T-cell (primary cell): ENCODE results near the gene SORBS1. TPM values are rescaled to one million over a fixed set of nuclear protein-coding genes. Genes with fewer than 3 reads are reported as not detected.

Source experiments
- ATAC-seq, 4 experiments: fragments of 200-7000 bp in 3 of 4; fragments of 150-1000 bp in 1 of 4; cut with Tn5 transposase; replicated peaks in 1 of 4; 1 replicate in 3 of 4; 2 replicates in 1 of 4; pipeline ENCODE4 v1.10.0; 2021; ENCODE audit warnings: moderate library complexity in 3 of 4, mild to moderate bottlenecking in 2 of 4, moderate number of reproducible peaks in 1 of 4
- CTCF ChIA-PET, 2 donors: fragments of 300-600 bp; sonication (Branson Sonifier 250); formaldehyde crosslinking; loops; one replicate each; lab custom pipeline; 2022; ENCODE audit warnings: antibody characterized with exemption in 2 of 2; lab: Charles Lee
- POLR2A ChIA-PET, 2 donors: fragments of 300-600 bp; sonication (Branson Sonifier 250); formaldehyde crosslinking; loops; one replicate each; lab custom pipeline; 2022; ENCODE audit warnings: antibody characterized with exemption in 2 of 2; lab: Charles Lee
- DNase-seq, 35 experiments: peaks; one replicate each; pipeline versions ENCODE4 v3.0.0 to v3.0.0-alpha.2; 2013 to 2023
- H3K27ac ChIP-seq: one replicate; pipeline ENCODE4 v1.5.1; 2013; ENCODE audit warnings: low read length
- H3K27me3 ChIP-seq, 2 experiments: replicated peaks in 1 of 2; 1 replicate in 1 of 2; 2 replicates in 1 of 2; pipeline versions ENCODE4 v1.6.1 to v1.7.0; 2013; ENCODE audit warnings: low read length in 1 of 2, mixed read lengths in 1 of 2; ENCODE audit not compliant: control insufficient read depth in 2 of 2, insufficient read depth in 2 of 2; ENCODE audit errors: extremely low read depth in 1 of 2
- H3K36me3 ChIP-seq, 2 donors: 1 replicate in 1 of 2; 2 replicates in 1 of 2; pipeline versions ENCODE4 v1.6.1 to v1.7.0; 2013; ENCODE audit warnings: low read length in 1 of 2; ENCODE audit not compliant: control insufficient read depth in 2 of 2, insufficient read depth in 1 of 2; ENCODE audit errors: extremely low read depth in 1 of 2
- H3K4me1 ChIP-seq, 2 experiments: 1 replicate in 1 of 2; 2 replicates in 1 of 2; pipeline versions ENCODE4 v1.6.1 to v1.7.0; 2013; ENCODE audit warnings: low read length in 2 of 2, mixed read lengths in 1 of 2; ENCODE audit not compliant: insufficient read depth in 2 of 2, control insufficient read depth in 1 of 2; ENCODE audit errors: extremely low read depth in 1 of 2
- H3K4me3 ChIP-seq, 2 donors: 1 replicate in 1 of 2; 2 replicates in 1 of 2; pipeline versions ENCODE4 v1.5.1 to v1.7.0; 2013; ENCODE audit warnings: mild to moderate bottlenecking in 2 of 2, low read length in 1 of 2, moderate library complexity in 1 of 2; ENCODE audit not compliant: control insufficient read depth in 1 of 2; ENCODE audit errors: extremely low read depth in 1 of 2
- H3K9me3 ChIP-seq: 2 replicates; pipeline ENCODE4 v1.7.0; 2013
- H3K27ac Mint-ChIP-seq, 2 donors: one replicate each; pipeline ENCODE4 v1.8.0; 2020 to 2021; ENCODE audit warnings: mild to moderate bottlenecking in 2 of 2, mixed read lengths in 2 of 2
- H3K27me3 Mint-ChIP-seq, 2 donors: one replicate each; pipeline ENCODE4 v1.8.0; 2021 to 2022; ENCODE audit warnings: mixed read lengths in 2 of 2
- H3K36me3 Mint-ChIP-seq: one replicate; pipeline ENCODE4 v1.8.0; 2021; ENCODE audit warnings: mixed read lengths
- H3K4me1 Mint-ChIP-seq, 3 donors: one replicate each; pipeline ENCODE4 v1.8.0; 2020 to 2022; ENCODE audit warnings: mixed read lengths in 3 of 3, mild to moderate bottlenecking in 1 of 3
- H3K4me3 Mint-ChIP-seq, 3 donors: one replicate each; pipeline ENCODE4 v1.8.0; 2020 to 2022; ENCODE audit warnings: mild to moderate bottlenecking in 3 of 3, mixed read lengths in 3 of 3, moderate library complexity in 3 of 3
- H3K9me3 Mint-ChIP-seq, 3 donors: one replicate each; pipeline ENCODE4 v1.8.0; 2020 to 2022; ENCODE audit warnings: mixed read lengths in 3 of 3
- WGBS: methylation state at CpG from one replicate; pipeline ENCODE4 v1.1.5; 2013; ENCODE audit warnings: missing lambda C conversion rate; ENCODE audit not compliant: insufficient coverage; 5-methylcytosine and 5-hydroxymethylcytosine counted together
- total RNA-seq, 35 experiments: library from RNA in 6 of 35; stranded (reverse) in 6 of 35; fragments of 120-200 nt in 1 of 35; gene quantifications; one replicate each; pipeline versions ENCODE4 v1.2.1 to v1.2.4 and lab custom pipeline; 2013 to 2026

The SORBS1 gene
- total RNA-seq, 5 donors from 2014 or later (not counting 1 experiment from before 2014, with no cell fraction given): 0.98 to 2.4 (median 1.8) TPM

GRCh38 chr10:95526044-95526443 lies 35.1 kb downstream of the SORBS1 start:
- H3K9me3 ChIP-seq: no peaks in the 10 kb centered on the region
- no peak for DNase-seq
- WGBS: 98% methylated on average over 5 of the region's 7 CpGs
- CTCF ChIA-PET: no interaction called here
- no peak overlapping the region for H3K4me3 Mint-ChIP-seq
- no peaks in the 10 kb centered on the region for H3K9me3 Mint-ChIP-seq
- H3K27me3 Mint-ChIP-seq: peaks cover 1 to 9% of the 10 kb centered on the region in 2 donors
- no peak for ATAC-seq
- H3K4me3 ChIP-seq: no peak overlapping the region
- peaks cover 0 to 3% of the 10 kb centered on the region in 2 experiments for H3K27me3 ChIP-seq
- H3K27ac ChIP-seq: no peak overlapping the region
- H3K27ac Mint-ChIP-seq: no peak overlapping the region
- no peaks in the 10 kb centered on the region for H3K36me3 Mint-ChIP-seq
- POLR2A ChIA-PET: no interaction called here
- no peaks in the 10 kb centered on the region for H3K4me1 Mint-ChIP-seq
- no peaks in the 10 kb centered on the region for H3K4me1 ChIP-seq
- H3K36me3 ChIP-seq: no peaks in the 10 kb centered on the region

GRCh38 chr10:95525033-95525418 lies 36.1 kb downstream of the SORBS1 start:
- ChIA-PET POLR2A (no interaction called here), CTCF (no interaction called here)
- H3K36me3 Mint-ChIP-seq: no peaks in the 10 kb centered on the region
- H3K9me3 Mint-ChIP-seq: no peaks in the 10 kb centered on the region
- H3K9me3 ChIP-seq: no peaks in the 10 kb centered on the region
- no peak overlapping the region for H3K27ac Mint-ChIP-seq
- WGBS: 63% methylated on average over 4 of the region's 4 CpGs
- H3K27me3 ChIP-seq: no peaks in the 10 kb centered on the region
- no peak overlapping the region for H3K4me3 ChIP-seq
- no peaks in the 10 kb centered on the region for H3K4me1 Mint-ChIP-seq
- ATAC-seq (no peak), DNase-seq (no peak)
- H3K4me3 Mint-ChIP-seq: no peak overlapping the region
- H3K27me3 Mint-ChIP-seq: peaks cover 1 to 9% of the 10 kb centered on the region in 2 donors
- no peaks in the 10 kb centered on the region for H3K4me1 ChIP-seq
- no peak overlapping the region for H3K27ac ChIP-seq
- no peaks in the 10 kb centered on the region for H3K36me3 ChIP-seq

GRCh38 chr10:95524358-95525032 lies 36.7 kb downstream of the SORBS1 start:
- Histone ChIP-seq H3K4me1 (no peaks in the 10 kb centered on the region), H3K27ac (no peak overlapping the region), H3K27me3 (no peaks in the 10 kb centered on the region), H3K9me3 (no peaks in the 10 kb centered on the region), H3K36me3 (no peaks in the 10 kb centered on the region), H3K4me3 (no peak overlapping the region)
- ChIA-PET POLR2A (no interaction called here), CTCF (no interaction called here)
- Mint-ChIP-seq H3K27me3 (peaks cover 1 to 11% of the 10 kb centered on the region in 2 donors), H3K9me3 (no peaks in the 10 kb centered on the region), H3K4me1 (no peaks in the 10 kb centered on the region), H3K27ac (no peak overlapping the region), H3K4me3 (no peak overlapping the region), H3K36me3 (no peaks in the 10 kb centered on the region)
- 100% methylated on average over 6 of the region's 7 CpGs for WGBS
- ATAC-seq (no peak), DNase-seq (no peak)

GRCh38 chr10:95522117-95522516 lies 39.1 kb downstream of the SORBS1 start:
- no peaks in the 10 kb centered on the region for H3K36me3 Mint-ChIP-seq
- no peaks in the 10 kb centered on the region for H3K9me3 Mint-ChIP-seq
- H3K9me3 ChIP-seq: no peaks in the 10 kb centered on the region
- POLR2A ChIA-PET: no interaction called here
- CTCF ChIA-PET: no interaction called here
- DNase-seq (no peak), ATAC-seq (no peak)
- no peak overlapping the region for H3K27ac Mint-ChIP-seq
- H3K4me3 ChIP-seq: no peak overlapping the region
- H3K27me3 ChIP-seq: no peaks in the 10 kb centered on the region
- WGBS: 100% methylated on average over 1 of the region's 2 CpGs
- H3K4me3 Mint-ChIP-seq: no peak overlapping the region
- no peaks in the 10 kb centered on the region for H3K36me3 ChIP-seq
- no peaks in the 10 kb centered on the region for H3K4me1 Mint-ChIP-seq
- no peak overlapping the region for H3K27ac ChIP-seq
- no peaks in the 10 kb centered on the region for H3K4me1 ChIP-seq
- H3K27me3 Mint-ChIP-seq: peaks cover 1 to 9% of the 10 kb centered on the region in 2 donors

- Mint-ChIP-seq H3K9me3 (no peaks in the 10 kb centered on the region), H3K4me1 (no peaks in the 10 kb centered on the region), H3K27ac (no peak overlapping the region), H3K36me3 (no peaks in the 10 kb centered on the region), H3K4me3 (no peak overlapping the region), H3K27me3 (peaks cover 1 to 9% of the 10 kb centered on the region in 2 donors)
- Histone ChIP-seq H3K9me3 (no peaks in the 10 kb centered on the region), H3K4me3 (no peak overlapping the region), H3K27me3 (no peaks in the 10 kb centered on the region), H3K27ac (no peak overlapping the region), H3K36me3 (no peaks in the 10 kb centered on the region), H3K4me1 (no peaks in the 10 kb centered on the region)
- POLR2A ChIA-PET: interaction anchor here (0.5 to 0.6 kb wide), 2 partner anchors 12 to 325 kb away, joined by 3 to 6 read pairs; no protein-coding TSS in a partner anchor
- CTCF ChIA-PET: interaction anchor here in 1 of 2 donors (0.5 kb wide), 1 partner anchor 56 kb away, joined by 3 read pairs; no protein-coding TSS in a partner anchor
- no peak for ATAC-seq
- no peak for DNase-seq
- no CpG with 5 or more reads among the region's 1 CpG for WGBS
Observed at GRCh38 chr10:95520617-95521016, 40.6 kb downstream of the SORBS1 start.

GRCh38 chr10:95518455-95519452 lies 42.4 kb downstream of the SORBS1 start:
- ATAC-seq: no peak
- peaks cover 1 to 3% of the 10 kb centered on the region in 2 donors for H3K27me3 Mint-ChIP-seq
- Histone ChIP-seq H3K27ac (no peak overlapping the region), H3K27me3 (no peaks in the 10 kb centered on the region), H3K4me1 (no peaks in the 10 kb centered on the region), H3K36me3 (no peaks in the 10 kb centered on the region), H3K9me3 (no peaks in the 10 kb centered on the region), H3K4me3 (no peak overlapping the region)
- H3K4me3 Mint-ChIP-seq: no peak overlapping the region
- no peak overlapping the region for H3K27ac Mint-ChIP-seq
- H3K4me1 Mint-ChIP-seq: no peaks in the 10 kb centered on the region
- WGBS: 74% methylated on average over 4 of the region's 8 CpGs
- no peak for DNase-seq
- ChIA-PET POLR2A (no interaction called here), CTCF (no interaction called here)
- H3K36me3 Mint-ChIP-seq: no peaks in the 10 kb centered on the region
- no peaks in the 10 kb centered on the region for H3K9me3 Mint-ChIP-seq
